ENCODE results near the gene ARID1B.

Gene ARID1B

DNA sequence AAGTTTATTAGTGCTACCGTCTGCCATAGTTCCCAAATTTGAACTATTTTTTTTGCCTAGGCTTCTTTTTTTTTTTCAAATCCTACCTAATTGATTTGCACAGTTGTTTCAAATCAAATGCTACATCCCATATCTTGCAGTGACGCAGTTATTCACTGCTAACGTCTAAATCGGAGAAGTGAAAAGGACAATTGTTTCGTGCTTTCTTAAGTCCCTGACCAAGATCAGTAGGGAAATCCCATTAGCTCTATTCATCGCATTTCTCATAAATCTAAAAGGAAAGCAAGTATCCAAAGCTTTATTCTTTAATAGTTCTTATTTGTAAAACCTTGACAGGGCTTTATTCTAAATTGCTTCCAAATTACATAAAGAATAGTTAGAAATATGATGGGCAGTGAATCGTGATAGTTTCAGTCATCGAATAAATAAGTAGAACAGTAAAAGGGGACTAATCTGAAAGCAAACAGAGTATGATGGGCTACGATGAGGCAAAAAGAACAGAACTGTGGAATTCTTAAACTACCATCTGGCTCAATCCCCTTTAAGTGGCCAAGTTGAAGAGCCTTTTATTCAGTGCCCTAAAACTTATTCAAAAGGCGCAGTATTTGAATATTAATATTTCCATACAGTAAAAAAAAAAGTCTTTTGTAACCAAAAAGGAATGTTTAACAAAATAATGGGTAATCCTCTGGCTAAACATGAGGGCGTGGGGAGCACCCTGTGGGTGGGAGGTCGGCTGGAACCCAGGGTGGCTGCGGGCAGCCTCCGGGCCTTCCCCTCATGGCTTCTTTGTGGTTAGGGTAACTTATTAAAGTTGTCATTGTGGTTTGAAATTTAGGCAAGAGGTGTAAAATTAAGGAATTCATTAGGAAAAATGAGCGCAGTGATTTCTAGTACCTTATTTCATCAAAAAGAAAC, 3.0 kb upstream of the ARID1B start:
- no peak for DNase-seq (ENCODE audit: low spot score)

GRCh38 chr6:156774863-156775405, 2.2 kb upstream of the ARID1B start:
- no peak for DNase-seq (ENCODE audit: low spot score)

DNA sequence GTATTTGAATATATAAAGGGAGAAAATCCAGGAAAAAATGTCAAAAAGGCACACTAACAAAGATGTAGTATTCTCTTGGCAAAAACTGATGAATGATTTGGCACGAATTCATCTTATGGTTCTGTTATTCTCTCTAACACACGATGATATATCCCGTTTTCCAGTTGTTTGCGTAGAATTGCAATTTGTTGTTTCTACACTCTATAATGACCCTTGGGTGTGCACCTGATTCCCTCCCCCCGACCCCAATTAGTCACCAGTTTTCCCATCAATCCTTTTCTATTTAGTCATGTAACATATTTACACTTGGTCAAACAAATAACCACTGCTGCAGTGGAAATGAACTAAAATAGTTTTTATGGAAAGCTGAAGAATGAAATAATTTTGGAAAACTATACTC, 1.5 kb upstream of the ARID1B start:
- no peak for DNase-seq (ENCODE audit: low spot score)

DNA sequence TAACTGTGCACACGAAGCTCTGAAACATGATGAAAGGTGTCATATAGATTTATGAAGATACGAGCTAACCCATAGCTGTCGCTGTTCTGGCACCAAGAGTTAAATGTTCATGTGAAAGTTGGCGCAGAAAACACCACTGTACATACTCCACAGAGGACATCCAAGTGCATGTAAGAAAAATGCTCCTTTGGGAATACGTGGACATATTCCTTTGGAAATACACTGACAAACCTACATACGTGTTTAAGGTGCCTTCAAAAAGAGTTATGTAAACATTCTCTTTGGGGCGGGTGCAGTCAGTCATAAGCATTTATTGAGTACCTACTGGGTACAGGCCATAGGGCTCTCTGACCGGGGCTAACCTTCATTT, 723 bp upstream of the ARID1B start:
- DNase-seq (ENCODE audit: low spot score), result no peak

- peak; percentile 75 for DNase-seq (ENCODE audit: low spot score)
These were observed 637 bp downstream of the ARID1B start for GRCh38 chr6:156777577-156778453.

DNA sequence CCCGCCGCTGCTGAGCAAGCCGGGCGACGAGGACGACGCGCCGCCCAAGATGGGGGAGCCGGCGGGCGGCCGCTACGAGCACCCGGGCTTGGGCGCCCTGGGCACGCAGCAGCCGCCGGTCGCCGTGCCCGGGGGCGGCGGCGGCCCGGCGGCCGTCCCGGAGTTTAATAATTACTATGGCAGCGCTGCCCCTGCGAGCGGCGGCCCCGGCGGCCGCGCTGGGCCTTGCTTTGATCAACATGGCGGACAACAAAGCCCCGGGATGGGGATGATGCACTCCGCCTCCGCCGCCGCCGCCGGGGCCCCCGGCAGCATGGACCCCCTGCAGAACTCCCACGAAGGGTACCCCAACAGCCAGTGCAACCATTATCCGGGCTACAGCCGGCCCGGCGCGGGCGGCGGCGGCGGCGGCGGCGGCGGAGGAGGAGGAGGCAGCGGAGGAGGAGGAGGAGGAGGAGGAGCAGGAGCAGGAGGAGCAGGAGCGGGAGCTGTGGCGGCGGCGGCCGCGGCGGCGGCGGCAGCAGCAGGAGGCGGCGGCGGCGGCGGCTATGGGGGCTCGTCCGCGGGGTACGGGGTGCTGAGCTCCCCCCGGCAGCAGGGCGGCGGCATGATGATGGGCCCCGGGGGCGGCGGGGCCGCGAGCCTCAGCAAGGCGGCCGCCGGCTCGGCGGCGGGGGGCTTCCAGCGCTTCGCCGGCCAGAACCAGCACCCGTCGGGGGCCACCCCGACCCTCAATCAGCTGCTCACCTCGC, 1.5 kb downstream of the ARID1B start:
- DNase-seq (ENCODE audit: low spot score), result peak; percentile 33

- peak; percentile 36 for DNase-seq (ENCODE audit: low spot score)
These were observed 2.3 kb downstream of the ARID1B start for GRCh38 chr6:156779206-156780094.

- peak; percentile 52 for DNase-seq (ENCODE audit: low spot score)
These were observed 3.0 kb downstream of the ARID1B start for GRCh38 chr6:156780102-156780641.

GRCh38 chr6:156780962-156781853, 4.0 kb downstream of the ARID1B start:
- DNase-seq (ENCODE audit: low spot score), result no peak

- DNase-seq (ENCODE audit: low spot score), result no peak
These were observed 4.9 kb downstream of the ARID1B start for GRCh38 chr6:156781861-156782631.

DNA sequence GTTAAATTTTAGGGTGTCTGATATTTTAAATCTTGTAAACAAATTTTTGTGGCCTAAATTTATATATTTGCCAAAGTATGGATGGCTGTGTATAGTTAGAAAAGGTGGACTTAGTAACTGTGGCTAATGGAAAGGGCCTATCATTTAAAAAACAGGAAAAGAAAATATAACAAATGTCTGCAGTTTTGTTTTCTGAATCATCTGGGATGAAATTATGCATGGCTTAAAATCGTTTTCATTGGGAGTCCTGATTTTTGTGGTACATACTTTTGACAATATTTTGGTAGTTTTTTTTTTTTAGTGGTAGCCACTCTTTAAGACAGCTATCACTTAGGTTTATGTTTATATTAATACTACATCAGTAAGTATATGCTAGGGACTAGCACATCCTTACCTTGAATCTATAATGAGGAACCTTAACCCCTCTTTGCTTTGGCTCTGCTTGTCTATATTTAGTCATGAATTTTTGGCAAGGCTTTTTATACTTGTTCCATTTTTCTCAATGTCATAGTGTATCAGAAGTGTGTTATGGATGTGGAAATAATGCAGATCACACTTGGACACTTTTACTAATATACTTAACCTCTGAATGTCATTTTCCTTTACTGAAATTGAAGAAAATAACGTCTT, 5.6 kb downstream of the ARID1B start:
- no peak for DNase-seq (ENCODE audit: low spot score)

- no peak for DNase-seq (ENCODE audit: low spot score)
These were observed 6.8 kb downstream of the ARID1B start for GRCh38 chr6:156783958-156784357.

- DNase-seq (ENCODE audit: low spot score), result no peak
These were observed 9.5 kb downstream of the ARID1B start for GRCh38 chr6:156786652-156787051.

DNA sequence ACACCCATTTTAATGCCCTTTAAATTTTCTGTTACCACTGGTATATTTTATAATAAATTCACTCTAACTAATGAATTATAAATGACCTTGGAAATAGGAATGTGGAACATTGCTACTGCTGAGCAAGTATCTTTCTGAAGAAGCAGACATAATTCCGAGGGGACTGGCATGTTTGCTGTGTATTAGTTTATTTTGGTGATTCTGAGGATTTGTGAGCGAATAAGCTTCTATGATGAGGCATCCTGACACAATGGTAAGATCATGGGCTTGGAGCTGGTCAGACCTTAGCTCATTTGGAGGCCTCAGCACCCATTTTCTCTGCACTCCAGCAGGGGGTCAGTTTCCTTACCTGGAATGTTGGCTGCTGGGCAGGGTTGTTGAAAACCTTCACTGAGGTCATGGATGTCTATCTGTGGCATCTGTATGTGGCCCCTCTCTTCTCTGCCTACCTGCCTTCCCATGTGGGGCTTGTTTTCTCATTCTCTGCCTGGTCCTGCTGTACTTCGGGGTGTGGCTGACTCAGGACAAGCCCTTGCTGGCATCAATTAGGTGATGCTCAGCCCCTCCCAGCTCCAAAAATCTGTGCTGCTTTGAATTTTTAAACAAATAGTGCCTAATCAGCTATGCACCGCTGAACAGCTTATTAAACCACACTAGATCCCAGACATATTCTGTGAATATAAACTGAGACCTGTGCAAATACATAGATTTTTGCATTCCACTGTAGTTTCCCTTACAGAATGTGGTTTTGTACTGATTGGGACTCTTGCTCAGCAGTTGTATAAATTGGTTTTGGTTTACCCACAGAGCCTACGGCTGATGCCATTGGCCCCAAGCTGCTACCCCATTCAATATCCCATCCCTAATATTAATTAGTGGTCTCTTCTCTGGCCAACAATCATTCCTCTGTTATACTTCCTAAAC, 10.7 kb downstream of the ARID1B start:
- DNase-seq (ENCODE audit: low spot score), result no peak

GRCh38 chr6:156789081-156789943, 12.1 kb downstream of the ARID1B start:
- DNase-seq (ENCODE audit: low spot score), result no peak

DNA sequence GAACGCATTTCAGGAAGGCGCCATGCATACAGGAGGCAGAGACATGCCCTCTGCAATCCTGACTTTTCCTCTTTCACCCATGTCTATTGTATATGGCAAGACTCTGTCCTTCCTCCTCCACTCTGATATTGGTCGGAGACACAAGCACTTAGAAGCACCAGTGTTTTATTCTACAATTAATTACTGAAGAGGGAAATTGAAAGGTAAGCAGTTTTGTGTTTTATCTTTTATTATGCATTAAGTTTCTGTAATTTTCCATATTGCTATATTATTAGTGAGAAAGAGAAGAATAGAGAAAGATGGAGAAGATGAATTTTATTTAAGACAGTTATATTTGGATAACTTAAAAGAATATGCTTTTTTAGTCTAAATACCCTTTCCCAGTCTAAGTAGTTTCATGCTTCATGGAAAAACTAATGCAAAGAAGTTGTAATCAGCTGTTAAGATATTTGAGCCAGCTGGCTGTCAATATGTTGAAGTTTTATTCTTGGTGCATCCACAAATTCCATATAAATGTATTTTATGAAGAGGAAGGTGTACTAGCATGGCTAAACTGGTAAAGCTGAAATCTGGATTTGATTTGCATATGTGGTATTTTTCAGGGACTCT, 13.6 kb downstream of the ARID1B start:
- no peak for DNase-seq (ENCODE audit: low spot score)
